ENCODE results near the gene OR8D2. TPM values are rescaled to one million over a fixed set of nuclear protein-coding genes. Genes with fewer than 3 reads are reported as not detected.

The OR8D2 gene
- polyA plus RNA-seq, 1 donor from 2014 or later, result not detected

DNA sequence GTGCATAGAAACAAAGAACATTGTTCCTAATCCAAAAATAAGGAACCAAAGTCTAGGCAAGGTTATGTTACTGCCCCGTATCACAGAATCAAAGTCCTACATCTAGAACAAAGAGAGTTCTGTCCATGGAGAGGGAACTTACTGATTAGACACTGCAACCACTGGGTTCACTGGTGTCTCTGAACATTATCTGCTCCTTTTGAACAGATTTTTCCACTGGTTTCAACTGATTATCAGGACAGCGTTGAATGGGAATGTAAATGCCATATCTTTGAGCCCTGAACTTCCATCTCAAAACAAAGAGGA, 20.1 kb upstream of the OR8D2 start:
- Histone ChIP-seq H3K9me2 (ENCODE audit: insufficient read depth, low read length) (no peaks in the 10 kb centered on the region), H3K9ac (ENCODE audit: low read length) (no peak overlapping the region), H3K27me3 (ENCODE audit: insufficient read depth, low read depth, low read length) (no peaks in the 10 kb centered on the region), H2AFZ (ENCODE audit: low read depth, low read length) (no peak overlapping the region), H3K36me3 (ENCODE audit: insufficient read depth, low read length) (no peaks in the 10 kb centered on the region), H3K27ac (ENCODE audit: low read length) (no peak overlapping the region), H3K9me3 (ENCODE audit: low read length) (no peaks in the 10 kb centered on the region), H3K79me2 (replicated peaks; ENCODE audit: insufficient read depth, low read length) (no peaks in the 10 kb centered on the region), H3K4me2 (ENCODE audit: low read length) (no peak overlapping the region), H3K4me3 (ENCODE audit: low read length) (no peak overlapping the region), H3F3A (ENCODE audit: insufficient read depth, low read length, poor library complexity, severe bottlenecking) (no peaks in the 10 kb centered on the region), H4K20me1 (ENCODE audit: insufficient read depth) (no peaks in the 10 kb centered on the region)
- TF ChIP-seq TAF1 (IDR thresholded peaks at IDR 0.05; ENCODE audit: low read depth) (no peak), RAD21 (conservative IDR thresholded peaks at IDR 0.05) (no peak), POLR2AphosphoS5 (IDR thresholded peaks at IDR 0.05) (no peak), MXI1 (conservative IDR thresholded peaks at IDR 0.05; ENCODE audit: poor library complexity, severe bottlenecking) (no peak), EZH2 (IDR thresholded peaks at IDR 0.05; ENCODE audit: borderline replicate concordance, insufficient read depth, low read length, poor library complexity, severe bottlenecking) (no peak), EP300 (conservative IDR thresholded peaks at IDR 0.05; ENCODE audit: poor library complexity, severe bottlenecking) (no peak), SMC3 (conservative IDR thresholded peaks at IDR 0.05; ENCODE audit: poor library complexity) (no peak)
- TF ChIP-seq, protein P1, sequence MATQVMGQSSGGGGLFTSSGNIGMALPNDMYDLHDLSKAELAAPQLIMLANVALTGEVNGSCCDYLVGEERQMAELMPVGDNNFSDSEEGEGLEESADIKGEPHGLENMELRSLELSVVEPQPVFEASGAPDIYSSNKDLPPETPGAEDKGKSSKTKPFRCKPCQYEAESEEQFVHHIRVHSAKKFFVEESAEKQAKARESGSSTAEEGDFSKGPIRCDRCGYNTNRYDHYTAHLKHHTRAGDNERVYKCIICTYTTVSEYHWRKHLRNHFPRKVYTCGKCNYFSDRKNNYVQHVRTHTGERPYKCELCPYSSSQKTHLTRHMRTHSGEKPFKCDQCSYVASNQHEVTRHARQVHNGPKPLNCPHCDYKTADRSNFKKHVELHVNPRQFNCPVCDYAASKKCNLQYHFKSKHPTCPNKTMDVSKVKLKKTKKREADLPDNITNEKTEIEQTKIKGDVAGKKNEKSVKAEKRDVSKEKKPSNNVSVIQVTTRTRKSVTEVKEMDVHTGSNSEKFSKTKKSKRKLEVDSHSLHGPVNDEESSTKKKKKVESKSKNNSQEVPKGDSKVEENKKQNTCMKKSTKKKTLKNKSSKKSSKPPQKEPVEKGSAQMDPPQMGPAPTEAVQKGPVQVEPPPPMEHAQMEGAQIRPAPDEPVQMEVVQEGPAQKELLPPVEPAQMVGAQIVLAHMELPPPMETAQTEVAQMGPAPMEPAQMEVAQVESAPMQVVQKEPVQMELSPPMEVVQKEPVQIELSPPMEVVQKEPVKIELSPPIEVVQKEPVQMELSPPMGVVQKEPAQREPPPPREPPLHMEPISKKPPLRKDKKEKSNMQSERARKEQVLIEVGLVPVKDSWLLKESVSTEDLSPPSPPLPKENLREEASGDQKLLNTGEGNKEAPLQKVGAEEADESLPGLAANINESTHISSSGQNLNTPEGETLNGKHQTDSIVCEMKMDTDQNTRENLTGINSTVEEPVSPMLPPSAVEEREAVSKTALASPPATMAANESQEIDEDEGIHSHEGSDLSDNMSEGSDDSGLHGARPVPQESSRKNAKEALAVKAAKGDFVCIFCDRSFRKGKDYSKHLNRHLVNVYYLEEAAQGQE (IDR thresholded peaks at IDR 0.05; ENCODE audit: borderline replicate concordance), result no peak
- TF ChIP-seq, protein P2, sequence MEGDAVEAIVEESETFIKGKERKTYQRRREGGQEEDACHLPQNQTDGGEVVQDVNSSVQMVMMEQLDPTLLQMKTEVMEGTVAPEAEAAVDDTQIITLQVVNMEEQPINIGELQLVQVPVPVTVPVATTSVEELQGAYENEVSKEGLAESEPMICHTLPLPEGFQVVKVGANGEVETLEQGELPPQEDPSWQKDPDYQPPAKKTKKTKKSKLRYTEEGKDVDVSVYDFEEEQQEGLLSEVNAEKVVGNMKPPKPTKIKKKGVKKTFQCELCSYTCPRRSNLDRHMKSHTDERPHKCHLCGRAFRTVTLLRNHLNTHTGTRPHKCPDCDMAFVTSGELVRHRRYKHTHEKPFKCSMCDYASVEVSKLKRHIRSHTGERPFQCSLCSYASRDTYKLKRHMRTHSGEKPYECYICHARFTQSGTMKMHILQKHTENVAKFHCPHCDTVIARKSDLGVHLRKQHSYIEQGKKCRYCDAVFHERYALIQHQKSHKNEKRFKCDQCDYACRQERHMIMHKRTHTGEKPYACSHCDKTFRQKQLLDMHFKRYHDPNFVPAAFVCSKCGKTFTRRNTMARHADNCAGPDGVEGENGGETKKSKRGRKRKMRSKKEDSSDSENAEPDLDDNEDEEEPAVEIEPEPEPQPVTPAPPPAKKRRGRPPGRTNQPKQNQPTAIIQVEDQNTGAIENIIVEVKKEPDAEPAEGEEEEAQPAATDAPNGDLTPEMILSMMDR (IDR thresholded peaks at IDR 0.05; ENCODE audit: poor library complexity, severe bottlenecking), result no peak

DNA sequence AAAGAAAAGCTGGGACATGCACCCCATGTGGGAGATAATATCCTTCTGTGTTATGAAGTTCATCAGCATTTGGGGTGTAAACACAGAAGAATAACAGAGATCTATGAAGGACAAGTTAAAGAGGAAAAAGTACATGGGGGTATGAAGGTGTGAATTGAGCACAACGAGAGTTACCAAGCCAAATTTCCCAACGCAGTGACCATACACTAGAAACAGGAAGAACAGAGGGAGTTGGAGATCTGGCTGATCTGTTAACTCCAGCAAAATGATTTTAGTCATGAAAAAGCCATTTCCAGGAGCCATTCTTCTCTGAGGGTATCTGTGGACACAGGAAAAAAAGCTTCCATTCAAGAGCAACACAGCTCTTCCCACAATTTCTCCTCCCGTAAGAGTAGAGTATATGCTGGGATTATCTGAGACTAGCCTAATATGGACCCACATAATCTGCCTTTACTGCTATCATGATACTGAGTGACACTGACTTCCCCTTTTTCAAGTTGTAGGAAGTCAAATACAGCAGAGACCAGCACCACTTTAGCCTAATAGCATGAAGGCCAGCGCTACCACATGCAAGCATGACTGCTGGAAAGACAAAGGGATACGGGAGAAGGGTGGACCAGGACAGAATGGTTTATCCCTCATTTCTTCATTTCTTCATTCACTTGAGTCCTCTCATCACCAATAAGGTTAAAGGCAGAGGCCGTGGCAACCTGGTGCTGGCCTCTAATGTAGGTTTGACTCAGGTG, 19.6 kb upstream of the OR8D2 start:
- Histone ChIP-seq H3K27ac (ENCODE audit: low read length) (no peak overlapping the region), H3K9me3 (ENCODE audit: low read length) (no peaks in the 10 kb centered on the region), H3F3A (ENCODE audit: insufficient read depth, low read length, poor library complexity, severe bottlenecking) (no peaks in the 10 kb centered on the region), H3K9ac (ENCODE audit: low read length) (no peak overlapping the region), H3K79me2 (replicated peaks; ENCODE audit: insufficient read depth, low read length) (no peaks in the 10 kb centered on the region), H4K20me1 (ENCODE audit: insufficient read depth) (no peaks in the 10 kb centered on the region), H3K4me3 (ENCODE audit: low read length) (no peak overlapping the region), H3K27me3 (ENCODE audit: insufficient read depth, low read depth, low read length) (no peaks in the 10 kb centered on the region), H3K36me3 (ENCODE audit: insufficient read depth, low read length) (no peaks in the 10 kb centered on the region), H3K4me2 (ENCODE audit: low read length) (no peak overlapping the region), H3K9me2 (ENCODE audit: insufficient read depth, low read length) (no peaks in the 10 kb centered on the region), H2AFZ (ENCODE audit: low read depth, low read length) (no peak overlapping the region)
- TF ChIP-seq EZH2 (IDR thresholded peaks at IDR 0.05; ENCODE audit: borderline replicate concordance, insufficient read depth, low read length, poor library complexity, severe bottlenecking), result no peak
- TF ChIP-seq RAD21 (conservative IDR thresholded peaks at IDR 0.05), result no peak
- no peak for TF ChIP-seq MXI1 (conservative IDR thresholded peaks at IDR 0.05; ENCODE audit: poor library complexity, severe bottlenecking)
- TF ChIP-seq, protein P2 (IDR thresholded peaks at IDR 0.05; ENCODE audit: poor library complexity, severe bottlenecking), result no peak
- TF ChIP-seq POLR2AphosphoS5 (IDR thresholded peaks at IDR 0.05), result no peak
